ENCODE data around the gene STIMATE.

STIMATE gene

DNA sequence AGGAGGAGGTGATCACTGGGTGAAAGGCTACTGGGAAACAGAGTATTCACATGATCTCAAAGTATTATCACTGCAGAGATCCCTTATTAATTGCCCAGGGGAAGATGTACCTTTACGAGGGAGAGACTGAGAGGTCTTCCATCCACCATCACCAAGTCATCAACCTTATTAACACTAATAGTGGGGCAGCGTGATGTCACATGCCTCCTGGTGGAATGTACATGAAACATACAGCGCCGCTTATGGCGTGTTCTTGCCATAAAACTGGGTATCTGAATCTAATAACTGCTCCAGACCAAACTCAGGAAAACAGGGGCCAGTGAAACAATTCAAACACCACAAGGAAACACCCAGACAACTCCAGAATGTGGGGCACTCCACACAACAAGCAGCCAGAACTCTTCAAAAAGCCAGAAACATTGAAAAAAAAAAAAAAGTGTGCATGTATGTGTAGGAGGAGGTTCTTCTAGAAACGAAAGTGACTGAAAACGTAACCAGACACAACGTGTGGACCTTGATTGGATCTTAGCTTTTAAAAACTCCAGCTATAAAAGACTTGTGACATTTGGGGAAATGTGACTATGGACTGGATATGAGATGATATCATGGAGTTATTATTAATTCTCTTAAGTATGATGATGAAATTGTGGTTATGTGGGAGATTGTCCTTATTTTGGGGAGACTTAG is 4.6 kb downstream of the STIMATE start:
- peak; percentile 11 for DNase-seq

GRCh38 chr3:52892290-52892624 is 5.1 kb downstream of the STIMATE start:
- no peak for DNase-seq

DNA sequence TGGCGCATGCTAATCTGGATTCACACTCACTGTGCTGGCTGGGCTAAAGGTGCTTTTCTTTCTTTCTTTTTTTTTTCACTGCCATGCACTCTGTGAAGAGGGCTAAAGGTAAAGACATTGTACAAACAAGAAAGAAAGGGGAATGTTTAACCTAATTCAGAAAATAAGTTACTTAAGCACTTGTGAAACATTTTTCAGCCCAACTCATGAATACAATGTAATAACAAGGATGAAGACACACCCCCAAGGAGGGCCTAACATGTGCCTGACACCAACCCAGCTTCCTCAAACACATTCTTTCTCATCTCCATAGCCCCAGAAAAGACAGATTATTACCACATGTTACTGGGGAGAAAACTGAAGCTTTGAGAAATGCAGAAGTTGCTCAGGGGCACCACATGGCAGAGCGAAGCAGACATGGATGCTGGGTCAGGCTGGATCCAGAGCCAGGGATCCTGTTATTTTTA is 5.7 kb downstream of the STIMATE start:
- DNase-seq: peak; percentile 48

DNA sequence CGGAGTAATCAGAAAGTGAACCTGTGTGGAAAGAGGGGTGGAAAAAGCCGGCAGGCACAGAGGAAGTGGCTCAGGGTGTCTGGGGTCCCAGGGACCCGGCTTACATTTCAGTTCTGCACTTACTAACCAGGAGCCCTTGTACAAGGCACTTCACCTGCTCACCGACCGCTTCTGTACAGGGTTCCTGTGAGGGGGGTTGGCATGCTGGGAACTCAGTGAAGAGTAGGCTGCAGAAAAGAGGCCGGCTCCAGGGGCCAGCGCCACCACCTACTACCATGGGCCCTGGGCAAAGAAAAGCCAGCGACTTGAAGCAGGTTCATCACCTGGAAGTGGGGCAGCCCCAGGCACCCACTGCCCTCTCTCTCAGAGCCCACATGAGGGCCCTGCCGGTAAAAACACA is 6.2 kb downstream of the STIMATE start:
- no peak for DNase-seq

GRCh38 chr3:52890735-52891134 is 6.6 kb downstream of the STIMATE start:
- peak; percentile 10 for DNase-seq

DNA sequence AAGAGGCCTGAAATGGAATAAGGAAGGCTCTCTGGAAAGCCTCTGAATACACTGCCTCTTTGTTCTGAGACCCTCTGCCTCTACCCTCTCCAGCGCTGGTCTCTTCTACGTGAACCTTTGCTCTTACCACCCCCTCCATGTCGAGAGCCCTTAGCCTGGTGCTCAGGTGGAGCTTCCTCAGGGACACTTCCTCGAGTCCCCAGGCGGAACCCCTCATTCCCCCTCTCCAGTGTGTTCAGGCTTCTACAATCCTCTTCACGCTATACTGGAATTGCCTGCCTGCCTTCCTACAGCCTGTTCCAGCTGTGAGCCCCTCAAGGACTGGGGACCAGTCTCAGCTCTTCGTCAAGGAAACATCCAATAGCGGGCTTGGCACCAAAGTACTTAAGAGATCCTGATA is 7.4 kb downstream of the STIMATE start:
- DNase-seq: no peak

DNA sequence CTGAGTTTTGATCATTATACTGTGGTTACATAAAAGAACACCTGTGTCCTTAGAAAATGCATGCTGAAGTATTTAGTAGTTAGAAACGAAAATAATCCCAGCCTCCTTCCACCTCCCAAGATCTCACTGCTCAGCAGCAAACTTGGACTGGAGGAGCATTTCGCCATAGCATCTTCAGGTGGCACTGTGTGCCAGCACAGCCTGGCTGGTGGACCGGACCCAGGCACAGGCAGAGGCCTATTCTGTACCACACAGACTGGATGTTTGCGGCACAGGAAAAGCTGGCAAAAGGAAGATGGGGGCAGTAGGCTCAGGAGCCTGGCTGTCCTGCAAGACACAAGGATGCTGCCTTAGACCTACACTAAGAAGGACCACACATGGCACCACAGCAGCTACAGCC is 10.2 kb downstream of the STIMATE start:
- DNase-seq: no peak

GRCh38 chr3:52886049-52886730 is 11.2 kb downstream of the STIMATE start:
- no peak for DNase-seq

- no peak for DNase-seq
Measured at GRCh38 chr3:52882377-52882776, 15.0 kb downstream of the STIMATE start.

GRCh38 chr3:52881871-52882270 is 15.5 kb downstream of the STIMATE start:
- no peak for DNase-seq

GRCh38 chr3:52880474-52880873 is 16.9 kb downstream of the STIMATE start:
- DNase-seq: no peak

- DNase-seq: no peak
Measured at GRCh38 chr3:52880047-52880446, 17.3 kb downstream of the STIMATE start.

DNA sequence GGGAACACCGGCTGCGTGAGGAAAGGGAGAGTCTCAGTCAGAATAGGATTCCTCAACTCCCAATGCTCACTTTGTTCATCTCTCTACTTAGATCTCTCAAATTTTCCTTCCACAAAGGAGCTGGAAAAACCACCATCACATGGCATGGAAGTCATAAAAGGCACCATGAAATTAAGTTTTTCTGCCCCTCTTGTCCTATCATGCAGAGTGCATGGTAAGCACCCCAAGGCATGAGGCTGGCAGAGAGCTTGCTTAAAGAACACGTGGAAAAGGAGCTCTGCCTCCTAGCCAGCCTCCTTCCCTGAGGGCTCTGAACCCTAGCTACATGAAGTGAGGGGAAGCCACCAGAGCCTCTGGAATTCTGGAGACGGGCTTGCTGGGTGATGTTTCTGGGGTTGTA is 17.8 kb downstream of the STIMATE start:
- no peak for DNase-seq

DNA sequence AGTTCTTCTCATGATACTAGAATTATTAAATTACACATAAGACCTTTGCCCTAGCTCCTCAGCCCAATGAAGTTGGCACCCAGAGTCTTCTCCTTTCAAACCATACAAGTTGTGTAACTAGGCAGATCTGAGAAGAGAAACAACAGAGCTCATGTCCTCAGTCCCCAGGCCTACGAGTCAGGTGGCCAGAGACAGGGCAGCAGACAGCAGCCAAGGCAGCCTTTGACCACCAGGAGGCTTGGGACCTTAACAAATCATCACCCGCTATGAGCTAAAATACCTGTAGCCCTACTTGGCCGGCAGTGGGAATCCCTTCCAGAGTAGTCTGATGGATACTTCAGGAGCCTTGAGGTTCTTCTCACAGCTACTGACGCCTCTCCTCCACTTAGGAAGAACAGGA is 18.3 kb downstream of the STIMATE start:
- no peak for DNase-seq

DNA sequence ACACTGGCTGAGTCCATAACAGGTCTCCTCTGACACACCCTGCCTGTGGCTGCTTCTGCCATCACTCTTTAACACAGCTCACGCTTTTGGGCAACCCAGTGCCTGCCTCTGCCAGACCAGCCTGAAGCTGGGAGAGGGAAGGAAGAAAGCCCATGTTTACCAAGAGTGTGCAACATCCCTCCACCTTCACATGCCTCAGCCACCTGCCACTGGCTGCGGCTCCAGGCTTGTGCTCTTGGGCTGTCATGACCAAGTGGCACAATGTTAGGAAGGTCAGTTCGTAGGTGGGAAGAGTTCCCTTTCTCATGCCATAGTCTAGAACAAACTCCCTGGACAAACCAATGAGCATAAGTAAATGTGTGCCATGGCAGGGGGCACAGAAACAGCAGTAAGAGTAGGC is 20.3 kb downstream of the STIMATE start:
- DNase-seq: no peak

GRCh38 chr3:52874864-52875587 is 22.3 kb downstream of the STIMATE start:
- no peak for DNase-seq

GRCh38 chr3:52874160-52874701 is 23.1 kb downstream of the STIMATE start:
- DNase-seq: no peak

DNA sequence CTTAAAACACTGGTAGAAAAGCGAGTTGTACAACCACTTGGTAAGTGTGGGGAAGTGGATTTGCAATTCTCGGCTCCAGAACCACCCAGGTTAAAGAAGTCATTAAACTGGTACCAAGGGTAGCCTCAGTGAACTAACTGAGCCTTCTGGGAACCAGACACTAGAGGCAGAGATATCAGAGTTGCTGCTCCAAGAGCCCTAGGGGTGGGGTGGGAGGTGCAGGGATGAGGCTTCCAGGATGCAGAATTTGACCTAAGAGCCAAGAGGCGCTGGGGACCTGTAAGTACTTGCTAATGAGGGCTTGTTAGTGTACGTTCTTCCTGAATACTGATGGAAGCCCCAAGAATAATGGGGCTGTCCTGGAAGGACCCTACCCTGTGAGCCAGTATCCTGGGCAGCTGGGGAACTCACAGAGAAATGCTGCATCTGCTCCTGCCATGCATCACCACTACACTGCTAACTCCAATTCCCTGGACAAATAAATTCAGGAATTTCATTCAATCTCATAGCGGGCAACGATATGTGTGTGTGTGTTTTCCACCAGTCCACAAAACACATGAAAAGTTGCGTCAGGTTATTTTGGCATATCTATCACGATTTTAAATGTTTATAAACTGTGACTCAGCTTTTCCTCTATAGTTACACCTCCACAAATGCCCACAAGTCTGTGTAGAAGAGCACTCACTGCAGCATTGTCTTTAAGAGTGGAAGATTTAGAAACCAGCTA is 23.8 kb downstream of the STIMATE start:
- no peak for DNase-seq

DNA sequence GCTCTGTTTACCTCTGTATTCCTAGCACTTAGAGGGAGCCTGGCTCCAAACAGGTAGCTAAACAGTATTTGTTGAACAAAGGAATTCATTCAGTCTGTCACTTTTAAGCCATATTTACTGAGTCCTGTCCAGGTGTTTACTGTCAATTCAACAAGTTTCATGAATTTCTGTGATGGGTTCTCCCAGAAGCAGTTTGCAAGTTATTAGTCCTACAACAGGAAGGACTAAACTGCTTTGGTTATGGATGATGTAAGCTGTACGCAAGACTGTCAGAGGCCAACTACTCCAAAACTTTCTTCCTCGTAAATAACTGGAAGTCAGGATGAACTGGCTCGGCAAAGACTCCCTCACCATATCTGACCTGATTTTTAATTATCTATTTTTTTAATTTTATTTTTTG is 25.1 kb downstream of the STIMATE start:
- DNase-seq: no peak

GRCh38 chr3:52871761-52872160 is 25.6 kb downstream of the STIMATE start:
- no peak for DNase-seq

DNA sequence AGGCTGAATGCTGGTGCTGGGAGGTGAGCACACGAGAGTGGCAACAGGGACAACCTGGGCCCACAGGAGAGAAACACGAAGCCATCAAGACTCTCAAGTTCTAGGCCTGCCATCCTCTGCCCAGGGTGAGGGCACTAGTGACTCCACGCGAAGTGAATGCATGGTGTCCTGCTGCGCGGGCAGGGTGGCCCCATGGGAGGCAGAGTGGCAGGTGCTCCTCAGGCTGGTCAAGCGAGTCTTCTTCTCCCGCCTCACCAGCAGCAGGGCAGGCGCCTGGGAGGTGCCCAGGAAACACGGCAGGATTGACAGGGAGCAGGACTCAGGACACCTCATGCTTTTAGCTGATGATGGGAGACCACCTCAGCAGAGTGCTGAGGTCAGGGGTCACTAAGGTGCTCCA is 26.9 kb downstream of the STIMATE start:
- DNase-seq: no peak

- no peak for DNase-seq
Measured at GRCh38 chr3:52866427-52866826, 30.9 kb downstream of the STIMATE start.

DNA sequence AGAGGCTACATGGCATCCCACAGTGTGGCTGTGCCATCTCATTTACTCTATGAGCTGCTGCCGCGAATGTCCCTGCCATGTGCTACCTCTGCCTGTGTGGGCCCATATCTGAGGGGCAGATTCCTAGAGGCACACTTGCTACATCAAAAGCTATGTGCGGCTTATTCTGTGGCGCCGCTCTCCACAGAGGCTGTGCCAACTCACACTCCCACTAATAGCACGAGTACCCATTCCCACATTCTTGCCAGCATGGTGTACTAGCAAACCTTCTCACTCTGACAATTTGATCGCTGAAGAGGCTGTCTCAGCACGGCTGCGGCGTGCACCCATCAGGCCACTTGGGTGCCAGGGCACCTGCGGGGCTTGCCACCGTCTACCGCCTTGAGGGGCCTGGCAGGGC is 31.4 kb downstream of the STIMATE start:
- no peak for DNase-seq

Data from EL (cell line).